ENCODE data around the gene WEE1.
"Not testable (repeated sequence)": the region's sequence is repeated elsewhere in the genome, so short reads cannot be mapped to it uniquely, and the experiment has no call there.

Gene WEE1

DNA sequence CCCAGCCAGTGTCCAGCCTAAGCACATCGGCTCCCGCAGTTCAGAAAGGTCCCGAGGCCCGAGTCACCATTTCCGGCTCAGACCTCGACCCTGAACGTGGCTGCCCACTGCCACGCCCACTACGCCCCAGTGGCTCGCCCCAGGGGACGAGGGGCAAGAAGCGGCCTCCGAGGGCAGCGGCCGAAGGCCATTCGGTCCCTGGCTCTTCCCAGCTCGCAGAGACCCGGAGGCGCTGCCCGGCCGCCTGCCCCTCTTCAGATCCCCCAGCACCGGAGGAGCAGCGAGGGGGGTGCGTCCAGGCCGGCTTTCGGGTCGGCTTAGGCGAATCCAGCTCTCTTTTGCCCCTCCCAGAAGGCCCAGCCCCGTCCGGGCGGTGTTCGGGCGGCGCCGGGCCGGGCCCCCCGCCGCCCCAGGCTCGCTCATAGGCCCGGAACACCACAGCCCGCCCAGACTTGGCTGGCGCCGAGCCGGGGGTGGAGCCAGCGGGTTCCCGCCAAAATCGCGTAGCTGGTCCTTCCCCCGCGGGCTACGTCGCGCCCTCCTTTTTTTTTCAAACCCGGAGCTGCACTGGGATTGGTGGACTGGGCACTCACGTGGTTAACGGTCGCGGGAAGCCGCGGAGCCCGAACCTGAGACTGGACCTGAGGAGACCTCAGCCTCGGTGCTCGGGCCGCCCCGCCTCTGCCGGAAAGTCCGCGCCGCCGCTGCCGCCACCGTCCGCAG lies at the start of gene WEE1:
WEE1 (plus strand) TSS at position 619 of the 723 bp plus-strand sequence. CDS start 264 bp downstream, outside the sequence.
- peak; percentile 93 to 95 for DNase-seq

DNA sequence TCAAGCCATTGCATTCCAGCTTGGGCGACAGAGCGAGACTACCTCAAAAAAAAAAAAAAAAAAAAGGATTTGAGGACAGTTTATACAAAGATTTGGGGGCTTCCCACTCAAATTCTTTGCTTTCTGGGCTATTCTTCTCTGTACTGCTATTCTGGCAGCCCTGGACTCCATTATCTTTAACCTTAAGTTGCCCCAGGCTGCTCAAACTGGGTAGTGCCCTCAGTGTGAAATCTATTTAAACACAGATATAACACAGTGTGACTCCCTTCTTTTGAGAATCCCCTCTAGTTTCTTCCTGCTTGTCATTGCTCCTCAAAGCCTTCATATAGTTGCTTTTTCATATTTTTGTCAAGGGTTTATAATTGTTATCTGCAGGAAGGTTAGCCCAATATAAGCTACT lies 49.5 kb upstream of the WEE1 start:
- DNase-seq, result no peak

DNA sequence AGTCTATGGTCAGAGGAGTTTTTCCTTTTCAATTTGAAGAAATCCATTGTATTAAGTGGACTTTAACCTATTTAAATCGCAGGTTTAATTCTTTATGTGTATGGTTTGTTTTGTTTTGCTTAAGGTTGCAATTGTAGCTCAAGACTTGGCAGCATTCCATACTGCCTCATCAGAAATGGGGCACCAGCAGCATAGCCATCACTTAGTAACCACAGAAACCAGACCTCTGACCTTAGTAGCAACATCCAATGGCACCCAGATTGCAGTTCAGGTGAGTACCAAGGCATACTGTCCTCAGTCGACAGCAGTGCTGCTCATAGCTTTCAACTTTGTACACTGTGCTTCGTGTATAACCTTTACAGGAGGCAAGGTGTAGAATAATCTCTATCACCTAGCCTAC lies 48.4 kb upstream of the WEE1 start:
- DNase-seq, result no peak

DNA sequence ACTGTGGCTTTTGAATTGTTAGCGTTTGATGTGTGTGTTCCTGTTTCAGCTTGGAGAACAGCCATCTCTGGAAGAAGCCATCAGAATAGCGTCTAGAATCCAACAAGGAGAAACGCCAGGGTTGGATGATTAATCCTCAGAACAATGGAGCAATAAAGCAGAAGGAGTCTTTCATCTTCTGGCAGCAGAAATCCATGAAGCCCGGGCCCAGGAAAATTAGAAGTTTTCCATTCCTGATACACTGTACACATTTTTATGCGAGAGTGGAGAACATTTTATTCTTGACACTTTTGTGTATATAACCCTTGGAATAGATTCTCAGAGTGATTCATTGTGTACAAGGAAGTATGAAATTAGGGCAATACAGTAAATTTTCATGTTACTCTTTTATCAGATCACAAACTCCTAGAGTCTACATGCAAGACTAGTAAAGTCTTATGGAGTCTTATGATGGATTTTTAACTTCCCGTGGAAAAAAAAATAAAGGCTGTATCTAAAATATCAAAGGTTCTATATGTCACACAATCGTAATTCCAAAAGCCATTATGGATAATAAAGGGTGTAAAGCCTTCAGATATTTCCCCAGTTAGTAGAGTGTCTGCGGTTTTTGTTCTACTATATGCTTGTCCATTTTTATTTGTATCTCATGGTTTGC lies 45.9 kb upstream of the WEE1 start:
- DNase-seq, result no peak

DNA sequence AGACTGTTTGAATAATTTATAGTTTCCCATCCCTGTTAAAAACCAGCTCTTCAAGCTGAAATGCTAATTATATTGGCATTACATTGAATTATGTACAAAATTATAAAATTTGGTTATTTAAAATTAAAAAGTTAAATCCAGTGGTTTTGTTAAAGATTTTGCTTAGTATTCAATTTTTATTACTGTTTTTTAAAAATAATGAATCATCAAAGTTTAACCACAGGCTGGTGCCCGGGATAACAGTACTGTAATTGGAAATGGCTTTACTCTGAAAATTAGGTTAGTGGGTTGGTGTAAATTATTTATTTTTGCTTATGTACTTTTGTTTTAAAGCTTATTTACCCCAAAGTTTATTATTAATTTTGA lies 45.4 kb upstream of the WEE1 start:
- no peak for DNase-seq

DNA sequence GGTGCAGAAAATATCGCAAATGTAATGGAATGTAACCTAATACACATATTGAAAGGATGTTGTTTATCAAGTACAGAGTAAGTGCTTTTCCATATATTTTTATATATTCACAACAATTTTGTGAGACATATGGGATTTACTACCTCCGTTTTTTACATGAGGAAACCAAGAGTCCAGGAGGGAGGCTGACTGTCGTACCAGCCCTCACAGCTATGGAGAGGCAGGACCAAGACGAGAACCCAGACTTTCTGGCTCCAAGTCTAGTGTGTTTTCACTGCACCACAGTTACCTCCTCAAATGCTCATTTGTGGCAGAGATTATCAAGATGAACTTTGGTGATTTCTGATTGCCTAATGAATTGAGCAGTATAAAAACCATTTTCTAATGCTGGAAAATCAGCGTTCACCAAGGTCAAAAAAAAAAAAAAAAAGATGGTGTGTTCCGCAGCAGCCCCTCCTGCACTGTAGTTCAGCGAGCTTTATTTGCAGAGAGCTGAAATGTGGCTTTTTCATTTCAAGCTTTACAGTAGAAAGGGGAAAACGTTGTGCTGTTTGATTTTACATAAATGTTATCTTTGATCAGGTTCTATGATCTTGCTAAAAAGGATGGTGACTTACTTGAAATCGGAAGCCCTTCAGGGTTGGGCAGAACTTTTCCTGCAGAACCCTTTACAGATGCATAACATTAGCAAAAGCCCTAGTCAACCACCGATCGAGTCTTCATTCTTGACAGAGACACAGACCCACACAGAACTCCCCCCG lies 44.7 kb upstream of the WEE1 start:
- DNase-seq, result no peak

DNA sequence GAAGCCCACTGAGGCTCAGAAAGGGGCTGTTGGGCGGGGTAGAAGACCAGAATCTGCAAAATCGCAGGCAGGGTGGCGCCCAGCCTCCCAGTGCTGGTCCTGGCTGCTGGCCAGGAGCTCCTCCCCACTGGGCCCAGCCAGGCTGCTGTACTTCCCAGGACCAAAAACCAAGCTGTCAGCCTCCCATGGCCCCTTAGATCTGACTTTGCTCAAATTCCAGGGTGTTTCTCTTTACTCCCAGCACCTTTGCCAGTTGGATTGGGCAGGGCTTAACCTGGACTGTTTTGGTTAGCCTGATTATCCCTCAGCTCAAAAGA lies 44.2 kb upstream of the WEE1 start:
- no peak for DNase-seq

DNA sequence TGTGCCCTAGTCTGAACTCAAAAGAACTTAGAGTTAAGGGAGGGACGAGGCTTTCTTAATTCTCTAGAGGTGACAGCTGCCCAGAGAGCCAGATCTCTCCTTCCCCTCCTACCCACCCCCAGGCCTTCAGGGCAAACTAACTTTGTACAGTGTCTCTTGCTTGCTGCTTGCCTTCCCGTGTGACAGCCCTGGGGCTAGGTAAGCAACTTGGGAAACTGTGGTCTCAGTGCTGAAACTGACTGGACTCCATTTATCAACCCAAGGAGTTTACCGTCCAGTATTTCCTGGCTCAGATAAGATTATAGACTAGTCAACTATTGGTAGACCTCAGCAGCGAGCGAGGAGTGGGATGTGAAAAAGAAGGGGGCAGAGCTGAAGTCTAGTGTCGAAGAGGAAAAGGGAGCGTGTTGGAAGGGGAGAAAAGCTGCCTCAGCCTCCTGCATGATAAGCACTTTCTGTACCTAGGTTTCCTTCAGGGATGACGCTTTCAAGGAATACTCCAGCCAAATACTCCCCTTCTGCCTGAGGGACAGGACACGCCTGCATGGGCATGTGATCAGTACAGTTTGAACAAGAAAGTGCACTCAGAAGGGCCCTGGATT lies 43.3 kb upstream of the WEE1 start:
- no peak for DNase-seq

DNA sequence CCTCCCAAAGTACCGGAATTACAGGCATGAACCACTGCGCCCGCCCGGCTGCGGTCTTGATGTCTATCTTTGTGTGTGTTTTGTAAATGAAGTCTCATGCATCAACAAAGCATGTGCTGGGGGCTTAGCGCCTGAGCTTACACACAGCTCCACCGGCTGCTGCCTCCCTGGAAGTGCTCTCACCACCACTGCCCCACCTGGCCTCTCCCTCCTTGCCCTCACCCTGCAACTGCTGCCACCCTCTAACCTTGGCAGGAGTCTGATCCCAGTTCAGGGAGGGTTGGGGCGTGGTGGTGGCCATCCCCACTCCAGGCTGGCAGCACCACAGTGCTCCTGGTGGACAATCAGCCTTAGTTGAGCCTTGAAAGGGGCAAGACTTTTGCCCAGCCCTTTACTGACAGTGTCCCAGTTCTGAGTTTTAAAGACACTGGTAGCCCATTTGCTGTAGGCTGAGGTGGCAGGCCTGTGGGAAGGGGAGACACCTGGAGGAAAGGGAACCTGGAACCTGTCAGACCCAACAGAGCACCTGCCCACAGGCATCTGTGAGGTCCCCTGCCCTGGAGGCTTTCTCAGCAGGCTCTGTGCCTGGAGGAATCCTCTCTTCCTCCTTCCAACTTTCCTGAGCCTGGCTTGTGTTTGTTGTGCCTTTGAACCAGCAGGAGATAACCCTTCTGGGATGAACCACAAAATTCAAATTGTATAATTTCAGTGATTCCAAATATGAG lies 42.4 kb upstream of the WEE1 start:
- no peak for DNase-seq

DNA sequence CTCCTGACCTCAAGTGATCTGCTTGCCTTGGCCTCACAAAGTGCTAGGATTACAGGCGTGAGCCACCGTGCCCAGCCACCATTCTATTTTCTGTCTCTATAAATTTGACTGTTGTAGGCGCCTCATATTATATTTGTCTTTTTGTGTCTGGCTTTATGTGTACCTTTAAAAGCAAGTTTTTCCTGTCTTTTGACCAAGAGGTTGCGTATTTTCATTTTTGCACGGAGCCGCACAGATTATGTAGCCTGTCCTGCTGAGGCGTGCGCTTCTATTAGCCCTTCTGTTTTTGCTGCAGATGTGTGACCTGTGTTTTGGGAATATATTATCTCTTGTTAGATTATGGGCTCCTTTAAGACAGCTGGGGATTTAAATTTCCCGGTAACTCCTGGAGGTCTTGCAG lies 40.4 kb upstream of the WEE1 start:
- no peak for DNase-seq

DNA sequence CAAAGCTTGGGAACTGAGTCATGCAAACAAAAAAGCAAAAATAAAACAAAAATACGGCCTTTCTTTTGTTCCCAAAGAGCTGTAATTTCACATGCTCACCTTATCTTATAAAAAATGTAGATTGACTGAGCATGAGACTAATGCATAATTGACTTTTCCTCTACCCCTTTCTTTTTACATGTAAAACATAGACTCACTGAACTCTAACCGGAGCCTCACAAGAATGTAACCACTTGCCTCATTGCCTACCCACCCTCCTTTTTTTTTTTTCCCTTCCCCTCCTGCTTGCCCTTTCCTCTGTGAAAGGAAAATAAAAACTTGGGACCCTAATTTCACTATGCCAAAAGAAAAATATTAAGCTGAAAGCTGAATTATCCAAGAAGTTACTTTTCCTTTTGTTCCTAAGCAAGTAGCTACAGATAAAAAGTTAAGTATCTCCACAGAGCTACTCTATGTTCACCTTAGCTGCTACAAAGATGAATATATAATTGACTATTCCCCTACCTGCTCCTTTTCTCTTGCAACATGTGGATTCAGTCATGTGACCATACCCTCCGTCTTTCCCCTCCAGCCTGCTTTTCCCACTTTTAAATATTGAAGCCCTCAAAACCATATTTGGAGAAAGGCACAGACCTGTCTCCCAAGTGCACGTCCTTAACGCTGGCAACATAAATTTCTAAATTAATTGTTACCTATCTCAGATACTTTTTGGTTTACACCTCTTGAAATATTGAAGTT lies 39.6 kb upstream of the WEE1 start:
- DNase-seq, result no peak

DNA sequence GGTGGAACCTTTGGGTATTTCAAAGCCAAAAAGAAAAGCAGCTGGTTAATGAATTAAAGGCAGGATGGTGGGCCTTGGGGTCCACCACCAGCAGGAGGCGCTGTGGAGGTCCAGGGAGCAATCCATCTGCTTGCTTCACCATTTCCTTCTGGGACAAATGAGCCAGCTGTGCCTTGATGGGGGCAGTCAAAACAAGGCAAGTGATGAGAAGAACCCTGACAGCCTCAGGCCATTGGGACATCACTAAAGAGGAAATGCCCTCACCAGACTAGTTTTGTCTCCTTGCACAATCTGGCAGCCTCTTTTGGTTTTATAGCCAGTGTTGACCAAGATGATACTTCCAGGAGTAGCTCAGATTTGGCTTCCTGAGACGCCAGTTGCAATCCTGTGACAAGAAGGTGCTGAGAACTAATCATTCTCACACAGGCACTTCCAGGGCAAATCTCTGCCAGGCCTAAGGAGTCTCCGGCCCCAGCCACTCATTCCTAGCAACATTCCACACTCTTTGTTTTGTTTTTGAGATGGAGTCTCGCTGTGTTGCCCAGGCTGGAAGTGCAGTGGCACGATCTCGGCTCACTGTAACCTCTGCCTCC lies 38.2 kb upstream of the WEE1 start:
- DNase-seq, result peak; percentile 74 to 81

DNA sequence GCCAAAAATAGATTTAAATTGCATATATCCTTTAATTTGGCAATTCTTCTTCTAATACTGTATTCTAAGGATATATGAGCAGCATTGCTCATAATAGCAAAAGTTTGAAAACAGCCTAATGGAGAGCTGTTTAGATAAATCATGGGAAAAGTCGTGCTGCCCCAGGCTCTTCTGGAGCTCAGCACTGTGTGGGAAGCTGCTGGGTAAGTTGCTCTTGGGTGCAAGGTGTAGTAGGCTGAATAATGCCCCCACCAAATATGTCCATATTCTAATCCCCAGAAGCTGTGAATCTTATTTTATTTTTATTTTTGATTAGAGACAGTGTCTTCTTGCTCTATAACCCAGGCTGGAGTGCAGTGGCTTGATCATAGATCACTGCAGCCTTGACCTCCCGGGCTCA lies 34.9 kb upstream of the WEE1 start:
- no peak for DNase-seq

DNA sequence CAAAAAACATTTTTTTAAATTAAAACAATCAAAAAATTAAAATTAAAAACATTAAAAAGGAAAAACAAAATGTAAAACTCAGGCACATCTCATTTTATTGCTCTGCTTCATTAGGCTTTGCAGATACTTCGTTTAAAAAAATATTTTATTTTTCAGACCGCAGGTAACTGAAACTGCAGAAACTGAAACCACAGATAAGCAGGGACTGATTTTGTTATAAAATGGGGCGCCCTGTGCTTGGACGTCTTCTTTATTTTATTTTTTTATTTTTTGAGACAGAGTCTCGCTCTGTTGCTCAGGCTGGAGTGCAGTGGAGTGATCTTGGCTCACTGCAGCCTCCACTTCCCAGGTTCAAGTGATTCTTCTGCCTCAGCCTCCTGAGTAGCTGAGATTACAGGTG lies 24.3 kb upstream of the WEE1 start:
- not testable (repeated sequence) for DNase-seq

DNA sequence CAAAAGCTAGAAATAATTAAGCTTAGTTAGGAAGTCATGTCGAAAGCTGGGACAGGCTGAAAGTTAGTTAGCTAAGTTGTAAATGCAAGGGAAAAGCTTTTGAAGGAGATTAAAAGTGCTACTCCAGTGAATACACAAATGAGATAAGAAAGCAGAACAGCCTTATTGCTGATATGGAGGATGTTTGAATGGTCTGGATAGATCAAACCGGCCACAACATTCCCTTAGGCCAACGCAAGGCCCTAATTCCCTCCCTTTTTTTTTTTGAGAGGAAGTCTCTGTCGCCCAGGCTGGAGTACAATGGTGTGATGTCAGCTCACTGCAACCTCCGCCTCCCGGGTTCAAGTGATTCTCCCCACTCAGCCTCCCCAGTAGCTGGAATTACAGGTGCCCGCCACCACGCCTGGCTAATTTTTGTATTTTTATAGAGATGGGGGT lies 23.3 kb upstream of the WEE1 start:
- no peak for DNase-seq

DNA sequence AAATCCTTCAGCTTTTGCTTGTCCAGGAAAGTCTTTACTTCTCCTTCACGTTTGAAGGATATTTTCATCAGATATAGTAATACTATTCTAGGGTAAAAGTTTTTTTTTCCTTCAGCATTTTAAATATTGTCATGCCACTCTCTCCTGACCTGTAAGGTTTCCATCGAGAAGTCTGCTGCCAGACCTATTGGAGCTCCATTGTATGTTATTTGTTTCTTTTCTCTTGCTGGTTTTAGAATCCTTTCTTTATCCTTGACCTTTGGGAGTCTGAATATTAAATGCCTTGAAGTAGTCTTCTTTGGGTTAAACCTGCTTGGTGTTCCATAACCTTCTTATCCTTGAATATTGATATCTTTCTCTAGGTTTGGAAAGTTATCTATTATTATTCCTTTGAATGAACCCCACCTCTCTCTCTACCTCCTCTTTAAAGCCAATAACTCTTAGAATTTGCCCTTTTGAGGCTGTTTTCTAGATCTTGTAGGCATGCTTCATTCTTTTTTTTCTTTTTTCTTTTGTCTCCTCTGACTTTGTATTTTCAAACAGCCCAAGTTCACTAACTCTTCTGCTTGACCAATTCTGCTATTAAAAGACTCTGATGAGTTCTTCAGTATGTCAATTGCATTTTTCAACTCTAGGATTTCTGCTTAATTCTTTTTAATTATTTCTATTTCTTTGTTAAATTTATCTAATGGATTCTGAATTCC lies 12.0 kb upstream of the WEE1 start:
- DNase-seq, result no peak

DNA sequence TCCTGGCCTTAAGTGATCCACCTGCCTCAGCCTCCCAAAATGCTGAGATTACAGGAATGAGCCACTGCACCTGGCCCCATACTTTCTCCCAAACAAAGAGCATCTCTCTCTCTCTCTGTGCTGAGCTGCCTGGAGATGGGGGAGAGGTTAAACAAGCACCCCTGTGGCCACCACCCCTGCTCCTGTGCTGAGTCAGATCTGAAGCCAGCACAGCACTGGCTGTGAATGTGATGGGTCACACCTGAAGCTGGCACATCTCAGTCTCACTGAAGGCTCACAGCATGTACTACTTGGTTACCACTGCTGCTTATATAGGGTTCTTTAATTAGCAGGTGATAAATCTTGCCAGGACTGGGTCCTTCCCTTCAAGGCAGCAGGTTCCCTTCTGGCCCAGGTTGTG lies 10.8 kb upstream of the WEE1 start:
- no peak for DNase-seq

DNA sequence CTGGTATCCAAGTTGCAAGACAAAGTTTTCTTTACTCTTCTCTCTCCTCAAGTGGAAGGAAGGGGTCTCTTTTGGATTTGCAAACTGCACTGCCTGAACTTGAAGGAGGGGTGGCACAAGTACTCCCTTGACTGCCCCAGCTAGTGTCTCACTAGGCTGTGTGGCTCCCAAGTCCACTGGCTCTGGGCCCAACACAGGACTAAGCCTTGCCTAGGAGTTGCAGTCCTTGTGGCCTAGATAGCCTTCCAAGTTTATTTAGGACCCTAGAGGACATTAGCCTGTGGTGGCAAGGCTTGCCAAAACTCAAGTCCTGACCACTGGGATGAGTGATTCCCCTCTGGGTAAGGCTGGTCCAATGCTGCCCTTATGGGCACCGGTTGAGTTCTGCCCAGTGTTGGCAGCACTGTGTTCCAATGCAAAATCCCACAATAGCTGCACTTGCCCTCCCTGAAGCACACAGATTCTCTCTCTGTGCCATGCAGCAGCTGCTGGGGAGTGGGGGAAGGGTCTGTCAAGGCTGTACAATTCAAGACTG lies 10.2 kb upstream of the WEE1 start:
- no peak for DNase-seq

DNA sequence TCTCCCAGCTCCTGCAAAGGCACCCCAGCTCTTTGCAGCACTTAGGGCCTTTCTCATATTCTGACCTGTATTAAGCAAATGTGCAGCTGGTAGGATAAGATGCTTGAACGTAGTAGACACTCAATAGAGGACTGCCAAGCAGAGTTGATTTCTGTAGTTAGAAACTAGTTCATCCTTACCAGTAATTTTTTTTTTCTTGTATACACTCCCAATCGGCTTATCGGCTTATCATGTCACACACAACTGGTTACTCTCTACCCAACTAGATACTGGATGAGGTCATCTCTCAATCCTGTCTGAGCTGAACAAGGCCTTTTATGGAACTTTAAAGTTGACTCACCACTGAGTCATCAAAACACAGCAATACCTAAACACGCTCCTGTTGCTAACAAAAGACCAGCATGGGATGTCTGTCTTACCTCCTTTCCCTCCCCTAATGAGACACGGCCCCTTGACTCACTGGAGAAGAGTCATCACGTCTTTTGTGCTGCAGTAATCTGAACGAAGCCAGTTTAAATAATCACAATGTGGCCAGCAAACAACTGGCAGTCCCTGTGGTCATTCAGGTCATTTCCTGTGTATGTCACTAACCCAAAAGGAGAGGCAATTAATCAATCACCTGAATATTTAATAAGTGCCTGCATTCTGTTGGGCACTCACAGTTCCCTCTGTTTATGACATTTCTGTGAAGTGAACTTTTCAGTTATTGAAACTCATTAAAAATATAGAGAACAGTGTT lies 7.5 kb upstream of the WEE1 start:
- peak; percentile 51 to 60 for DNase-seq

DNA sequence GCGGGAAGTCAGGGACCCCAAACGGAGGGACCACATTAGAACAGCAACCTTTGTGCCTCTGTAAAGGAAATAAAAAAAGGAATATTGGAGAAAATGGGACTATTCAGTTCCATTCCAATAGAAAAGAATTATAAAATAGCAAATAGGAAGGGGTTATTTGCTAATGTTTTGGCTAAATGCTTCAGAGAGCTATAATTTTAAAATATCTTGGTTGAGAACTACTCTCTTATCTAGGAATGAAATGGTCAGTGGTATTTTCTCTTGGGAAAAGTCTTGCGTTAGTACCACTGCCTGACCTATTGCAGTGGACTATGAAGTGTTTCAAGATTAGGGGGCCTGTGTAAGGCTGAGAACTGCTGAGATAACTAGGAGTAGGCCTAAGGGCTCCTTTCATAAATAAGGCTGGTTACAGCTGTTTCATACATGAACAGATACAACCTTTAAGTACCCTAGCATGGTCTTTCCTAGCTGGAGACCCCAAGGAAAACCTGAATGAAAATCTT lies 6.9 kb upstream of the WEE1 start:
- no peak for DNase-seq

Measured in activated CD4-positive, alpha-beta T cell treated with anti-CD3 and anti-CD28 coated beads for 4 hours (primary cell).